Measurements from ENCODE around the gene LTN1. TPM values are rescaled to one million over a fixed set of nuclear protein-coding genes. Genes with fewer than 3 reads are reported as not detected.

The LTN1 gene
- total and polyA plus RNA-seq, 2 of the 13 experiments (the other 11 are each of a cell fraction or from before 2014, with no cell fraction given): 6.7 to 24.6 TPM

- TF ChIP-seq ATF5 (CRISPR knock-in tag; IDR thresholded peaks at IDR 0.05; ENCODE audit: low read depth) (no peak), HCFC1 (IDR thresholded peaks at IDR 0.05; ENCODE audit: low read depth, low read length) (peak; percentile 77), STAT5B (CRISPR knock-in tag; IDR thresholded peaks at IDR 0.05) (no peak), ZNF773 (CRISPR knock-in tag; IDR thresholded peaks at IDR 0.05; ENCODE audit: borderline replicate concordance) (no peak), TBL1XR1 (IDR thresholded peaks at IDR 0.05; ENCODE audit: borderline replicate concordance, low read length, partially characterized antibody) (no peak), GATAD2A (CRISPR knock-in tag; IDR thresholded peaks at IDR 0.05) (peak; percentile 43; the same call in 1 of the 2 replicates), ZNF776 (CRISPR knock-in tag; IDR thresholded peaks at IDR 0.05) (no peak), HMGXB3 (CRISPR knock-in tag; IDR thresholded peaks at IDR 0.05; ENCODE audit: borderline replicate concordance) (no peak), PCBP1 (IDR thresholded peaks at IDR 0.05; ENCODE audit: borderline replicate concordance, low read depth, low read length) (peak; percentile 69; the same call in 1 of the 2 replicates), ZNF33A (CRISPR knock-in tag; IDR thresholded peaks at IDR 0.05; ENCODE audit: borderline replicate concordance) (no peak), POLR2AphosphoS5 (IDR thresholded peaks at IDR 0.05; ENCODE audit: low read depth, low read length) (peak; percentile 88), MBD4 (IDR thresholded peaks at IDR 0.05; ENCODE audit: borderline replicate concordance, low read length) (no peak), ZNF569 (CRISPR knock-in tag; IDR thresholded peaks at IDR 0.05; ENCODE audit: borderline replicate concordance) (0 out of 2 replicates have a peak, but pooled peaks have one; percentile 47), FOXJ3 (CRISPR knock-in tag; IDR thresholded peaks at IDR 0.05; ENCODE audit: borderline replicate concordance) (peak; percentile 44; the same call in 1 of the 2 replicates), ZNF570 (CRISPR knock-in tag; IDR thresholded peaks at IDR 0.05; ENCODE audit: borderline replicate concordance) (no peak), NFATC3 (CRISPR knock-in tag; IDR thresholded peaks at IDR 0.05) (no peak), ZNF432 (CRISPR knock-in tag; IDR thresholded peaks at IDR 0.05; ENCODE audit: borderline replicate concordance) (no peak), ELF1 (CRISPR knock-in tag; IDR thresholded peaks at IDR 0.05) (peak; percentile 93), RBM22 (optimal IDR thresholded peaks at IDR 0.05; ENCODE audit: low read length) (no peak), MTA3 (CRISPR knock-in tag; IDR thresholded peaks at IDR 0.05) (no peak), ZNF260 (CRISPR knock-in tag; IDR thresholded peaks at IDR 0.05; ENCODE audit: borderline replicate concordance, low read depth) (no peak)
Observed at GRCh38 chr21:28992526-28993292, at the start of gene LTN1 (continued).

Measured in HepG2 (cell line).